Ramos (cell line): ENCODE results near the gene PTCHD4.

ENCODE experiments used
- in situ Hi-C: fragments of 300-500 bp; cut with MboI; formaldehyde crosslinking; loops from one replicate; pipeline ENCODE4 v1.14.3; 2022; ENCODE audit warnings: low sequenced_read_pairs; ENCODE audit not compliant: unreplicated experiment

PTCHD4 gene

GRCh38 chr6:48061265-48061990 lies 49.6 kb downstream of the PTCHD4 start:
- in situ Hi-C loops, result no loop called here
